Liver (tissue), 9 donors: ENCODE results near the gene NF2. TPM values are rescaled to one million over a fixed set of nuclear protein-coding genes. Genes with fewer than 3 reads are reported as not detected.

Source experiments
- DNase-seq: peaks from one replicate; pipeline ENCODE4 v3.0.0-alpha.2; 2017; ENCODE audit warnings: low spot score
- H3K27ac ChIP-seq, 2 donors: one replicate each; pipeline ENCODE4 v1.7.0; 2013; ENCODE audit warnings: inconsistent platforms in 2 of 2, low read length in 2 of 2, control low read depth in 1 of 2, low read depth in 1 of 2, mild to moderate bottlenecking in 1 of 2
- H3K27me3 ChIP-seq, 4 donors: one replicate each; pipeline versions ENCODE4 v1.6.1 to v1.7.0; 2013; ENCODE audit warnings: low read length in 3 of 4, inconsistent platforms in 1 of 4, mild to moderate bottlenecking in 1 of 4, moderate library complexity in 1 of 4; ENCODE audit not compliant: control insufficient read depth in 4 of 4, insufficient read depth in 4 of 4
- H3K36me3 ChIP-seq, 4 donors: one replicate each; pipeline versions ENCODE4 v1.6.1 to v1.7.0; 2013; ENCODE audit warnings: low read length in 3 of 4, mild to moderate bottlenecking in 3 of 4, low read depth in 1 of 4, moderate library complexity in 1 of 4; ENCODE audit not compliant: control insufficient read depth in 4 of 4, insufficient read depth in 3 of 4
- H3K4me1 ChIP-seq, 4 donors: one replicate each; pipeline versions ENCODE4 v1.6.1 to v1.7.0; 2013; ENCODE audit warnings: low read length in 3 of 4, mild to moderate bottlenecking in 3 of 4, moderate library complexity in 1 of 4; ENCODE audit not compliant: control insufficient read depth in 4 of 4, insufficient read depth in 4 of 4
- H3K4me3 ChIP-seq, 3 donors: one replicate each; pipeline versions ENCODE4 v1.6.1 to v1.7.0; 2013; ENCODE audit warnings: low read length in 3 of 3, control low read depth in 1 of 3, low read depth in 1 of 3, mild to moderate bottlenecking in 1 of 3
- H3K9ac ChIP-seq, 2 donors: one replicate each; pipeline ENCODE4 v1.7.0; 2013; ENCODE audit warnings: low read length in 2 of 2, mild to moderate bottlenecking in 2 of 2, moderate library complexity in 2 of 2, control low read depth in 1 of 2, low read depth in 1 of 2
- H3K9me3 ChIP-seq, 4 donors: one replicate each; pipeline versions ENCODE4 v1.6.1 to v1.7.0; 2013; ENCODE audit warnings: low read length in 3 of 4; ENCODE audit not compliant: control insufficient read depth in 4 of 4
- EGR1 ChIP-seq, 2 donors: IDR thresholded peaks; 2 replicates each; pipeline ENCODE4 v1.6.1; 2016 to 2018; ENCODE audit warnings: antibody characterized with exemption in 2 of 2, low read depth in 2 of 2
- FOXA1 ChIP-seq: IDR thresholded peaks from 2 replicates; pipeline ENCODE4 v1.6.1; 2016; ENCODE audit warnings: antibody characterized with exemption
- FOXA2 ChIP-seq: IDR thresholded peaks from 2 replicates; pipeline ENCODE4 v1.6.1; 2016; ENCODE audit warnings: antibody characterized with exemption
- GABPA ChIP-seq, 2 donors: IDR thresholded peaks in 1 of 2; conservative IDR thresholded peaks in 1 of 2; 2 replicates each; pipeline ENCODE4 v1.6.1; 2016; ENCODE audit warnings: antibody characterized with exemption in 2 of 2, mild to moderate bottlenecking in 1 of 2, moderate library complexity in 1 of 2
- HNF4G ChIP-seq: IDR thresholded peaks from 2 replicates; pipeline ENCODE4 v1.6.1; 2016; ENCODE audit warnings: antibody characterized with exemption
- NR2F2 ChIP-seq: IDR thresholded peaks from 2 replicates; pipeline ENCODE4 v1.6.1; 2016; ENCODE audit warnings: antibody characterized with exemption
- RXRA ChIP-seq, 2 donors: IDR thresholded peaks; 2 replicates each; pipeline ENCODE4 v1.6.1; 2017 to 2018; ENCODE audit warnings: antibody characterized with exemption in 2 of 2, mild to moderate bottlenecking in 1 of 2
- TAF1 ChIP-seq: conservative IDR thresholded peaks from 2 replicates; pipeline ENCODE4 v1.6.1; 2016; ENCODE audit warnings: antibody characterized with exemption, mild to moderate bottlenecking
- YY1 ChIP-seq: IDR thresholded peaks from 2 replicates; pipeline ENCODE4 v1.6.1; 2016; ENCODE audit warnings: antibody characterized with exemption, mild to moderate bottlenecking
- WGBS: extraction: QIAGEN DNeasy Blood & Tissue Kit; methylation state at CpG from one replicate; pipeline ENCODE4 v1.1.7; 2013; 5-methylcytosine and 5-hydroxymethylcytosine counted together
- polyA plus RNA-seq, 2 donors: library from polyadenylated mRNA; stranded (reverse) in 1 of 2; unstranded in 1 of 2; fragments of 200-250 nt in 1 of 2; fragments of >200 nt in 1 of 2; fragmentation: Nextera tagmentation in 1 of 2; extraction: Ambion mirVana in 1 of 2; gene quantifications; one replicate each; pipeline versions ENCODE4 v1.2.1 to v1.2.3, GENCODE V29; 2013 to 2015
- total RNA-seq, 2 donors: library from RNA; depleted of rRNA; stranded (reverse); fragments of >200 nt; gene quantifications; one replicate each; pipeline ENCODE4 v1.2.3, GENCODE V29; 2014
- TF ChIP-seq, protein P1 (sequence below): fragments of 150-350 bp; IDR thresholded peaks from 2 replicates; pipeline ENCODE4 v1.5.1; 2017; ENCODE audit warnings: improper control_type of control experiment, low read depth, low read length; ENCODE audit not compliant: missing input control
- TF ChIP-seq, protein P2 (sequence below): IDR thresholded peaks from 2 replicates; pipeline ENCODE4 v1.6.1; 2016; ENCODE audit warnings: antibody characterized with exemption, mild to moderate bottlenecking
- TF ChIP-seq, protein P3 (sequence below): IDR thresholded peaks from 2 replicates; pipeline ENCODE4 v1.6.1; 2016; ENCODE audit warnings: antibody characterized with exemption
- donor health status: healthy.
- donor health status: healthy.
- donor health status: healthy.
- donor health status: healthy.
- donor health status: healthy.

The NF2 gene
- total and polyA plus RNA-seq, 4 donors, result 6.2 to 25.2 (median 11.2) TPM

DNA sequence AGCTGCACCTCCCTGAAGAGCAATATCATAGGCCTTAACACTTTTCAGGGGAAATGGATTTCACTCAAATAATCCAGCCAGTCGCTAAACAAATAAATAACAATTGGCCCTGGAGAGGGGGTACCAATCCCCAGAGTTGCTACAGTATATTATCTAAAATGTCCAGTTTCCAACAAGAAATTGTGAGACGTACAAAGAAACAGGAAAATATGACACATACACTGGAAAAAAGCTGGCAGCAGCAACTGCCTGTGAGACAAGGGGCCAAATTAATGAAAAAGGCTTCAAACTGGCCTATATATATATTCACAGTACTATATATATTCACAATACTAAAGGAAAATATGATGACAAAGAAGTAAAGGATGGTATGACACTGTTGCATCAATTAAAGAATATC lies 4.0 kb downstream of the NF2 start:
- no peak overlapping the region for H3K4me3 ChIP-seq
- no peak for TF ChIP-seq FOXA1
- TF ChIP-seq, protein P1, sequence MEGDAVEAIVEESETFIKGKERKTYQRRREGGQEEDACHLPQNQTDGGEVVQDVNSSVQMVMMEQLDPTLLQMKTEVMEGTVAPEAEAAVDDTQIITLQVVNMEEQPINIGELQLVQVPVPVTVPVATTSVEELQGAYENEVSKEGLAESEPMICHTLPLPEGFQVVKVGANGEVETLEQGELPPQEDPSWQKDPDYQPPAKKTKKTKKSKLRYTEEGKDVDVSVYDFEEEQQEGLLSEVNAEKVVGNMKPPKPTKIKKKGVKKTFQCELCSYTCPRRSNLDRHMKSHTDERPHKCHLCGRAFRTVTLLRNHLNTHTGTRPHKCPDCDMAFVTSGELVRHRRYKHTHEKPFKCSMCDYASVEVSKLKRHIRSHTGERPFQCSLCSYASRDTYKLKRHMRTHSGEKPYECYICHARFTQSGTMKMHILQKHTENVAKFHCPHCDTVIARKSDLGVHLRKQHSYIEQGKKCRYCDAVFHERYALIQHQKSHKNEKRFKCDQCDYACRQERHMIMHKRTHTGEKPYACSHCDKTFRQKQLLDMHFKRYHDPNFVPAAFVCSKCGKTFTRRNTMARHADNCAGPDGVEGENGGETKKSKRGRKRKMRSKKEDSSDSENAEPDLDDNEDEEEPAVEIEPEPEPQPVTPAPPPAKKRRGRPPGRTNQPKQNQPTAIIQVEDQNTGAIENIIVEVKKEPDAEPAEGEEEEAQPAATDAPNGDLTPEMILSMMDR, result no peak
- no peak for TF ChIP-seq RXRA (IDR thresholded peaks at IDR 0.05)
- no peak for TF ChIP-seq YY1
- TF ChIP-seq, protein P2, sequence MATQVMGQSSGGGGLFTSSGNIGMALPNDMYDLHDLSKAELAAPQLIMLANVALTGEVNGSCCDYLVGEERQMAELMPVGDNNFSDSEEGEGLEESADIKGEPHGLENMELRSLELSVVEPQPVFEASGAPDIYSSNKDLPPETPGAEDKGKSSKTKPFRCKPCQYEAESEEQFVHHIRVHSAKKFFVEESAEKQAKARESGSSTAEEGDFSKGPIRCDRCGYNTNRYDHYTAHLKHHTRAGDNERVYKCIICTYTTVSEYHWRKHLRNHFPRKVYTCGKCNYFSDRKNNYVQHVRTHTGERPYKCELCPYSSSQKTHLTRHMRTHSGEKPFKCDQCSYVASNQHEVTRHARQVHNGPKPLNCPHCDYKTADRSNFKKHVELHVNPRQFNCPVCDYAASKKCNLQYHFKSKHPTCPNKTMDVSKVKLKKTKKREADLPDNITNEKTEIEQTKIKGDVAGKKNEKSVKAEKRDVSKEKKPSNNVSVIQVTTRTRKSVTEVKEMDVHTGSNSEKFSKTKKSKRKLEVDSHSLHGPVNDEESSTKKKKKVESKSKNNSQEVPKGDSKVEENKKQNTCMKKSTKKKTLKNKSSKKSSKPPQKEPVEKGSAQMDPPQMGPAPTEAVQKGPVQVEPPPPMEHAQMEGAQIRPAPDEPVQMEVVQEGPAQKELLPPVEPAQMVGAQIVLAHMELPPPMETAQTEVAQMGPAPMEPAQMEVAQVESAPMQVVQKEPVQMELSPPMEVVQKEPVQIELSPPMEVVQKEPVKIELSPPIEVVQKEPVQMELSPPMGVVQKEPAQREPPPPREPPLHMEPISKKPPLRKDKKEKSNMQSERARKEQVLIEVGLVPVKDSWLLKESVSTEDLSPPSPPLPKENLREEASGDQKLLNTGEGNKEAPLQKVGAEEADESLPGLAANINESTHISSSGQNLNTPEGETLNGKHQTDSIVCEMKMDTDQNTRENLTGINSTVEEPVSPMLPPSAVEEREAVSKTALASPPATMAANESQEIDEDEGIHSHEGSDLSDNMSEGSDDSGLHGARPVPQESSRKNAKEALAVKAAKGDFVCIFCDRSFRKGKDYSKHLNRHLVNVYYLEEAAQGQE, result no peak
- TF ChIP-seq HNF4G, result no peak
- no peak for TF ChIP-seq FOXA2
- TF ChIP-seq EGR1 (IDR thresholded peaks at IDR 0.05; ENCODE audit: low read depth in 2 of 2), result no peak
- TF ChIP-seq, protein P3, sequence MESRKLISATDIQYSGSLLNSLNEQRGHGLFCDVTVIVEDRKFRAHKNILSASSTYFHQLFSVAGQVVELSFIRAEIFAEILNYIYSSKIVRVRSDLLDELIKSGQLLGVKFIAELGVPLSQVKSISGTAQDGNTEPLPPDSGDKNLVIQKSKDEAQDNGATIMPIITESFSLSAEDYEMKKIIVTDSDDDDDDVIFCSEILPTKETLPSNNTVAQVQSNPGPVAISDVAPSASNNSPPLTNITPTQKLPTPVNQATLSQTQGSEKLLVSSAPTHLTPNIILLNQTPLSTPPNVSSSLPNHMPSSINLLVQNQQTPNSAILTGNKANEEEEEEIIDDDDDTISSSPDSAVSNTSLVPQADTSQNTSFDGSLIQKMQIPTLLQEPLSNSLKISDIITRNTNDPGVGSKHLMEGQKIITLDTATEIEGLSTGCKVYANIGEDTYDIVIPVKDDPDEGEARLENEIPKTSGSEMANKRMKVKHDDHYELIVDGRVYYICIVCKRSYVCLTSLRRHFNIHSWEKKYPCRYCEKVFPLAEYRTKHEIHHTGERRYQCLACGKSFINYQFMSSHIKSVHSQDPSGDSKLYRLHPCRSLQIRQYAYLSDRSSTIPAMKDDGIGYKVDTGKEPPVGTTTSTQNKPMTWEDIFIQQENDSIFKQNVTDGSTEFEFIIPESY, result no peak
- TF ChIP-seq NR2F2, result no peak
- TF ChIP-seq TAF1, result no peak
- no peak for TF ChIP-seq GABPA (IDR thresholded peaks at IDR 0.05 in 1 of 2, conservative IDR thresholded peaks at IDR 0.05 in 1 of 2)
- no peaks in the 10 kb centered on the region for H3K36me3 ChIP-seq
- H3K27me3 ChIP-seq, result no peaks in the 10 kb centered on the region
- WGBS, result 92% methylated on average over 2 of the region's 2 CpGs
- no peak for DNase-seq
- H3K9ac ChIP-seq, result no peak overlapping the region
- H3K9me3 ChIP-seq, result no peaks in the 10 kb centered on the region
- peaks cover 1 to 13% (median 10%) of the 10 kb centered on the region in 4 donors for H3K4me1 ChIP-seq
- no peak overlapping the region for H3K27ac ChIP-seq

DNA sequence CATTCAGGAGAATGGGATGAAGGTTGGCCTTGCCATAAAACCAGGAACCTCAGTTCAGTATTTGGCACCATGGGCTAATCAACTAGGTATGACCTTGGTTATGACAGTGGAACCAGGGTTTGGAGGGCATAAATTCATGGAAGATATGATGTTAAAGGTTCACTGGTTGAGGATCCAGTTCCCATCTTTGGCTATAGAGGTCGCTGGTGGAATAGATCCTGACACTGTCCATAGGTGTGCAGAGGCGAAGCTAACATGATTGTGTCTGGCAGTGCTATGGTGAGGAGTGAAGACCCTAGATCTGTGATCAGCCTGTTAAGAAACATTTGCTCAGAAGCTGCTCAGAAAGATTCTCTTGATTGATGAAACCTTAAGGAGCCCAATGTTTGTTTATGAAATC lies 5.7 kb downstream of the NF2 start:
- H3K36me3 ChIP-seq, result no peaks in the 10 kb centered on the region
- no peaks in the 10 kb centered on the region for H3K9me3 ChIP-seq
- H3K4me3 ChIP-seq, result no peak overlapping the region
- H3K4me1 ChIP-seq, result peaks cover 1 to 11% (median 8%) of the 10 kb centered on the region in 4 donors
- H3K9ac ChIP-seq, result no peak overlapping the region
- TF ChIP-seq, protein P1, result peak; percentile 4
- TF ChIP-seq, protein P2, result no peak
- 70% methylated on average over 2 of the region's 2 CpGs for WGBS
- no peaks in the 10 kb centered on the region for H3K27me3 ChIP-seq
- H3K27ac ChIP-seq, result no peak overlapping the region
- DNase-seq, result no peak
